ELF-1 (cell line): ENCODE data around the gene ARHGAP32.

Experiments used
- DNase-seq: peaks from one replicate; pipeline ENCODE4 v3.0.0-alpha.2; 2016; ENCODE audit warnings: low read depth, low spot score

Gene ARHGAP32

DNA sequence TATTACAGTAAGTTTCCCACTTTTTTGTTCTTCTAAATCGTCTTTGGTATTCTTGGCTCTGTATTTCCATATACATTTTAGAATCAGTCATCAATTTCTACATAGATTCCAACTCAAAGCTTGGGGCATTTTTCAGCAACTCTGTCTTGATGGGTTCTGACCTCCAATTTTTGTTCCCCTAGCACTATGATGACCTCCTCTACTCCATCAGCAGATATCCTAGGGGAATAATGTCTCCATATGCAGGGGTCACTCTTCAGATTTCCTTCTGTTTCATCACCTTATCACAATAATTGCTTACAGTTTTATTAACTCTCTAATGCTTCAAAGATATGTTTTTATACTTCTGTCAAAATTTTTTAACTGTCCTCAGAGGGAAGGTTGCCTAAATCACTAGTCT, 158.1 kb downstream of the ARHGAP32 start:
- DNase-seq = no peak

- DNase-seq = peak; percentile 81
Measured at GRCh38 chr11:129023968-129024676, 168.0 kb downstream of the ARHGAP32 start.

DNA sequence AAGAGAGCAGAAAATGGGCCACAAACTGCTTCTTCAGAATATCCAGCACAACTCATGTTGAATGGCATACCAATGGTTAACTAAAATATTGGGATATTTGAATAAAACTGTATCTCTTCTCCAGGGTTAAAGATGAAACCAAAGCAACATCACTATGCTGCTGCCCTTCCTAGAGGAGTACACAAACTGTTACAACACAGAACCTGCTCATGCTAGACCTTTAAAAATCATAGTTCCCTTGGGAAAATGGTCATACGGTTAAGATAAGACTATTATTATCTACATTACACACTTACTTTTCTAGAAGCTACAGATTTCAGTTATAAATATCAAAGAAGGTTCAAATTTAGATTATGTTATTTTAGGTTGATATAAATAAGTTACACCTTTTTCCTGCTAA, 170.8 kb downstream of the ARHGAP32 start:
- no peak for DNase-seq

DNA sequence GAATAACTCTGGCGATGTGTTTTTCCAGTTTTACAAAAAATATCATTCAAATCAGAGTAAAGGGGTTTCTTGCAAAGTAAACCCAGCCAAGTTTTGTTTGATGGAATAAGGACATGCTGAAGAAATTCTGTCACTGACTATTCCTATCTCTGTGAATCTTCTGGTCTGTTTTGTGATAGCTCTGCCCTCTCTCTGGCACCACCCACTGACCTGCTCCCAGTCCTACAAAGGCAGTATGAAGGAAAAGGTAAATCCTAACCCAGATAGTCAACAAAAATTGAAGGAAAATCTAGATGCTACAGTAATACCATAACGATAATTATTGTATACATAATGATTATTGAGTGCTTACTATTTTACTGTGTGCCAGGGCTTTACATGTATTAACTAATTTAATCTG, 173.1 kb downstream of the ARHGAP32 start:
- DNase-seq = no peak

- no peak for DNase-seq
Measured at GRCh38 chr11:129018126-129018525, 174.0 kb downstream of the ARHGAP32 start.

DNA sequence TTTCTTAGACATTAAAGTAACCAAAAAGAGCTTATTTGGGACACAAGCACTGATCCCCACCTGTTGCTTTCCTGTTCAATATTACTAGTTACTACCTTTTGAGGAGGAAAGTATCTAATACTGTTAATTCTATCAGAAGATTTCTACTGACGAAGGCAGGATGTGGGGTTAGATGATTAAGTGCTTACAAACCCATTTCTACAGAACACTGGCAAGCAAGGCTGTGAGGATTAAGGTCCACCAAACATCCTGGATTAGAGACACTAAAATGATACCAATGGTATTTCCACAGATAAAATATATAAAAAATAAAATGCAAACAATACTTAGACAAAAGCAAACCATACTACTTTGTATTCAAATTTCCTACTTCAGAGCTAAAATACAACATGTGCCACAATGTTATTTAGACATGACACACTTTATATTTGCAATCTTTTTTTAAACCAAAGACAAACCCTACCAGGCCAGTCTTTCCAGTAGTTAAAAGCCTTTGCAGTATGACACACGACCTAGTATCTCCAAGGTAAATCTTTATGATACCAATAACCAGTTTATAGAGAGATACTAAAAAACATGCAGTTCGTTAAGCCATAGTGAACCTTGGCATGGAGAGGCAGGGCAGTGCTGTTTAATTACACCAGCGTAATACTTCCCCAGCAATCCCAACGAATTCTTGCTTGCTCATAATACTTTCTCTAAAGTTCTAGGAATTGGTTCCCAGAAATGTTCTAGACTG, 178.2 kb downstream of the ARHGAP32 start:
- DNase-seq = no peak

DNA sequence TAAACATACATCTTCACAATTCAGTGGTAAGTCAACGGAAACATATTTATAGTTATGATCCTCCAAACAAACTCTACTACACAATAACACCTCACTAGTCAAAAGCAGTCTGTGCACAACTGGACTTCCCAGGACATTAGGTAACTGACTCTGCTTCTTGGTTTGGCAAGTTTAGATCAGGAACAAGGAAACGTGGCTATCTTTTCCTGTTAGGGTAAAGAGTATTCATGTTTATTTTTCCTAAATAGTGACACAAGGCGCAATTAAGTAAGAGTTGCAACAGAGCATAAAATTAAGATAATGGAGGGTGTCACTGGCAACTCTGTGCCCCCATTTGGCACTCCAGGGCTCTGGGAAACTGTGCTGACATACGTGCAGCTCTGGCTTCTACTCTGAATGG, 179.2 kb downstream of the ARHGAP32 start:
- DNase-seq = no peak

GRCh38 chr11:129006161-129006560, 186.0 kb downstream of the ARHGAP32 start:
- DNase-seq = no peak

GRCh38 chr11:128999165-128999564, 193.0 kb downstream of the ARHGAP32 start:
- peak; percentile 10 for DNase-seq

DNA sequence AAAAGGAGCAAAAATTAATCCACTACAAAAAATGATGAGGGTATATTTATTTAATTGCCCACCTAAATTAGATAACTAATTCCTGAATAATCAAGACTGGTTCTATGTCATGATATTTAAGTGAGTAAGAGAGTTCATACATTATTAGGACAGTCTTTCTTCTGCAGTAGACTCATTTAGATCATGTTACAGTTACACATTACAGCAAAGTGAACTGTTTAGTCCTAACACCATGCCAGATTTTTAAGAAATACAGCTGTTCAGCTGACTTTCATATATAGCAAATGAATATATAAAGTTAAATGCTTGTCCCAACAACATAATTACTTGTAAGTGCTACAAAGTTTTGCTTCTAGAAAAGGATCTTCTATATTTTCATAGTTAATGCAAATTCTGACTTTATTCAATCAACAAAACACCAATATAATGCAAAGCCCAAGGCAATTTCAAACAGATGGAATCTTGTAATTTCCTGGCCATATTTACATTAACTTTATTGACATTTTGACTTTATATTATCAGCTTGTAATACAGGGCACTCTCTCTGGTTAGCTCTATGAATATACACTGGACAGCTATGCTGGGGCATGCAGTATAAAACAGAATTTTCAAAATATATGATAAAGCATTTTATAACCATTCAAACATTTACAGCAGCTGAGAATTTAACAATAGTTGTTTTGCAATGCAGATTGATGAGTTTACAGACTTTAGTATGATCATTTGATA, 203.7 kb downstream of the ARHGAP32 start:
- DNase-seq = no peak

DNA sequence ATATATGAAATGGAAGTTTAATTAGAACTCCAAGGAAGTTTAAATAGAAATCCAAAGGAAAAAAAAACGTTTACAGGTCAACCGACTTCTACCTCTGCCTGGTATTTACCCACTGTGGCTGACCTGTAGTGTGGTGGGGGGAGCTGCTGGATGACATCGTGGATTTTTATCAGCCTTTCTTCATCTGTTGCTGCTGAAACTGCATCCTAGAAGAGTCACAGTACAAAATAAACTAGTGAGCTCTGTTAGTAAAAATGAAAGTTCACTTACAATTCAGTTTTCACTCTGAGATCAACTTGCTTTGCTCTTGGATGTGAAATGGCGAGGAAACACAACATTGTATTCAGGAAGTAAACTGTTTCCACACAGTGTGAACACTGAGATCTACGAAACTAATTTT, 206.2 kb downstream of the ARHGAP32 start:
- no peak for DNase-seq

- DNase-seq = no peak
Measured at GRCh38 chr11:128983023-128983422, 209.1 kb downstream of the ARHGAP32 start.

GRCh38 chr11:128981254-128981653, 210.9 kb downstream of the ARHGAP32 start:
- no peak for DNase-seq

DNA sequence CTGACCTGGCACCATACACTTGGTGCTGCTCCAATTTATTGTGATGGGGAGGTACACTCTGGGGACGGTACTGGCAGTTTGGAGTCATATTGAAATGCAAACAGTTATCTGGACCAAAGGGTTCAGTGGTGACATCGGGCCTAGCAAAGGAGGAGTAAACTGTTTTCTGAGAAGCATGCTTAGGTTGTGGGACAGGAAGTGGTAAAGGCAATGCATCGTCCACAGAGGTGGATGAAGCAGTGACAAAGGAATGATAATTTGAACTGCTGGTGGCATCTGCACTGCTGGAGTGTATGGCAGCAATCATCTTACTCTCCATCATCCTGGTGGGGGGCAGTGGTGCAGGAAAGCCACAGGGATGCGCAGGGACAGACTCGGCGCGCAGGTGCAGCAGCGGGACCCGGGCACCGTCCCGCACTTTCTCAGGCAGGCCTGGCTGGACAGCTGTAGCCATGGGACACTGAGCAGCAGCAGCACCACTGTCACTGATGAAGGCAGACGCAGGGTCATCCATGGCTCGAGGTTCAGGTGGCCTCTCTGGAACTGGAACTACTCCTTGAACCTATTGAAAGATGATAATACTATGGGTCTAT, 221.4 kb downstream of the ARHGAP32 start:
- DNase-seq = no peak

DNA sequence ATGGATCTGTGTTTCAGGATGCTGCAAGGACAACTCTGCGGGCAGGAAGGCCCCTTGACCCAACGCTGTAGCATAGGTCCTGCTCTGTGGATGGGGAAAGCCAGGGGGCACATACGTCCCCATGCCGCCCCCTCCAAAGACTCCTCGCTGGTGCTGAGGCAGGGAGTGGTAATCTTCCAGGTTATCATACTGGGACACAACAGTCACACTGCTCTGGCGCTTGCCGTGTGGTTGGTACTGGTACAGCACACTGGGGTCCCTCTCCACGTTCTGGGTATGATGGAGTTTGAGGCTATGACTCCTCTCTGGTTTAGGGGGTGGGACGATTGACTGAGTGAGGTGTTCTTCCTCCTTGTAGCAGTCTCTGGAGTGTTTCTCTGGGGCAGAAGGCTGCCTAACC, 223.2 kb downstream of the ARHGAP32 start:
- DNase-seq = no peak

- DNase-seq = no peak
Measured at GRCh38 chr11:128967578-128967977, 224.5 kb downstream of the ARHGAP32 start.

GRCh38 chr11:128965485-128965884, 226.6 kb downstream of the ARHGAP32 start:
- no peak for DNase-seq

- peak; percentile 15 for DNase-seq
Measured at GRCh38 chr11:128964463-128964930, 227.6 kb downstream of the ARHGAP32 start.

DNA sequence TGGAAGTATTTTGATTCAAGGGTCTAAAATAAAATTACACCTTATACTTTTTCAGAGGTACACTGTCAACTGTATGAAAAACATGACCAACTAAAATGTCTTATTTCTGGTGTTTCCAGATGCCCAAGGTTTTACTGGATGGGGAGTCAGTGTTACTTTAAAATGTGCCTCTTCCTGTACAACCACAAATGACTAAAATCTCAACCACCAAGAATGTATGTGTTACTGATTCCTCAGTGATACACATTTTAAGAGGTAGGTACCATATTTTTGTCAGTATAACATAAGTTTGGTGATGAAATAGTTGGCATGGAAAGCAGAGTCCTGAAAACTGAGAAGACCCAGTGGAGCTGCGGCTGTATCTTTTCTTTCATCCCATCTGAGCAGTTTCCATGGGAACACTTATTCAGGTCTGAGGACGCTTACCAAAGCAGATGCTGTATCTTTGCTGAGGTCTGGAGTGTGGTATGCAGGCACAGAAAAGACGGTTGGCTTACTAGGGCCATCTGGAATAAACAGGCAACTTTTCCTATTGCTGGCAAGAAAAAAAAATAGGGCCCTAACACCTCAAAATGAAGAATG, 228.3 kb downstream of the ARHGAP32 start:
- no peak for DNase-seq

DNA sequence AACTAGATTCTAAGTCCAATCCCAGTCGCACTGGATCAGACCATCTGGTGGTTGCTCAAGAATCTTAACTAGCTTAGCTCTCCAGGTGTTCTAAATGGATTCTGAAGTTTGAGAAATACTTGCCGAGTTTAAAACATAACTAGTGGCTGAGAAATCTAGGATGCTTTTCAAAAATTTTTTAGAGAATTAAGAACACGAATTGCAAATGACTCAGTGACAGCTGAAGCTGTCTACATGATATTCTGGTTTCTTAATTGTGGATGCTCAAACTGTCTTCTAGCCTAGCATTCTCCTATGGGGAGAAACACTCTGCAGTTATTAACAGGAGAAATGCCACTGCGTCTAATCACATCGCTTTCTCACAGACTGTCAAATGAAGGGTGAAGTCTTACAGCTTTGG, 229.2 kb downstream of the ARHGAP32 start:
- no peak for DNase-seq

GRCh38 chr11:128961645-128962044, 230.5 kb downstream of the ARHGAP32 start:
- DNase-seq = no peak

DNA sequence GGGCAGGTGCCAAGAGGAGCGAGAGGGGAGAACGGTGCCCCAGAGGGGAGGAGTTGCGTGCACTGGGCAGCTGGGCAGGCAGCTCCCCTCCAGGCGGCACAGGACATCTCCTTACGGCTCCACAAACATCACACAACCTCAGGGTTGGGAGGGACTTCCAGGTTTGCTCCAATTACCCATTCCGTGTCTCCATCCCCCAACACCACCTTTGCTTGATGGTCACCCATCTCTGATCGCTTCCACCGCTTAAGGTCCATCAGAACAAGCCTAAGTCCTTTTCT, 235.0 kb downstream of the ARHGAP32 start:
- no peak for DNase-seq
